K562 (cell line): ENCODE measurements around the gene PARD6A. TPM values are rescaled to one million over a fixed set of nuclear protein-coding genes. Genes with fewer than 3 reads are reported as not detected.
A peak's percentile ranks its signal among the peaks of the same experiment; 100 is the strongest.

ENCODE experiments used
- ATAC-seq: fragments of 200-7000 bp; cut with Tn5 transposase; 3 replicates; pipeline ENCODE4 v1.9.1; 2020; ENCODE audit warnings: moderate library complexity
- BruUV-seq: library from RNA; stranded (reverse); fragments of 400-500 nt; replicated peaks from 2 replicates; lab custom pipeline; 2021; lab: Mats Ljungman, UMichigan
- CTCF ChIA-PET: fragments of 300-600 bp; formaldehyde crosslinking; extraction: SDS; loops from one replicate; lab custom pipeline; 2021; ENCODE audit warnings: low intra/inter-chr PET ratio; lab: Yijun Ruan, JAX
- POLR2A ChIA-PET: fragments of 300-600, 350-650 bp; sonication (Branson Sonifier 250); formaldehyde crosslinking; extraction: SDS; loops from one replicate; lab custom pipeline; 2021; ENCODE audit warnings: antibody characterized with exemption, inconsistent platforms; lab: Yijun Ruan, JAX
- DNase-seq, 4 experiments: peaks; one replicate each; pipeline versions ENCODE4 v3.0.0 to v3.0.0-alpha.2; 2011 to 2018; ENCODE audit warnings: low spot score in 3 of 4, mixed read lengths in 3 of 4; ENCODE audit errors: extremely low read depth in 1 of 4
- FAIRE-seq: peaks from 2 replicates; lab custom pipeline; 2011; peaks lifted over from hg19 to GRCh38; lab: Jason Lieb, UNC
- H2AFZ ChIP-seq: 2 replicates; pipeline ENCODE4 v1.6.0; 2011; ENCODE audit warnings: low read depth, low read length, control low read depth, inconsistent platforms
- H3K27ac ChIP-seq: fragments of 200-600 bp; 3 replicates; pipeline ENCODE4 v1.8.0; 2011; ENCODE audit warnings: low read depth, mild to moderate bottlenecking, control low read depth, inconsistent platforms, low read length, moderate library complexity, mixed read lengths; ENCODE audit errors: extremely low read depth
- H3K27me3 ChIP-seq, 2 experiments: fragments of 300-600 bp in 1 of 2; 2 replicates in 1 of 2; 3 replicates in 1 of 2; pipeline versions ENCODE4 v1.6.0 to v1.8.0; 2011; ENCODE audit warnings: inconsistent platforms in 2 of 2, low read length in 2 of 2, mild to moderate bottlenecking in 1 of 2, mixed read lengths in 1 of 2, moderate library complexity in 1 of 2; ENCODE audit not compliant: control insufficient read depth in 2 of 2, insufficient read depth in 2 of 2
- H3K36me3 ChIP-seq: fragments of 300-600 bp; 3 replicates; pipeline ENCODE4 v1.8.0; 2011; ENCODE audit warnings: mild to moderate bottlenecking, low read length, inconsistent platforms; ENCODE audit not compliant: control insufficient read depth, insufficient read depth
- H3K4me1 ChIP-seq, 2 experiments: fragments of 200-600 bp in 1 of 2; replicated peaks in 1 of 2; 2 replicates in 1 of 2; 3 replicates in 1 of 2; pipeline versions ENCODE4 v1.5.1 to v1.8.0; 2011; ENCODE audit warnings: inconsistent platforms in 2 of 2, low read length in 2 of 2, mild to moderate bottlenecking in 1 of 2, mixed read lengths in 1 of 2, moderate library complexity in 1 of 2; ENCODE audit not compliant: control insufficient read depth in 2 of 2, insufficient read depth in 2 of 2
- H3K4me2 ChIP-seq: 2 replicates; pipeline ENCODE4 v1.6.1; 2011; ENCODE audit warnings: low read length, control low read depth, inconsistent platforms, mixed read lengths; ENCODE audit not compliant: insufficient read depth
- H3K4me3 ChIP-seq: fragments of 200-600 bp; sonication (generic), shearing (Covaris generic); 2 replicates; pipeline ENCODE4 v1.5.1; 2016; ENCODE audit warnings: control low read depth, inconsistent platforms
- H3K79me2 ChIP-seq: fragments of 200-600 bp; 3 replicates; pipeline ENCODE4 v1.8.0; 2011; ENCODE audit warnings: low read length, inconsistent platforms; ENCODE audit not compliant: control insufficient read depth, insufficient read depth
- H3K9ac ChIP-seq, 2 experiments: 2 replicates each; pipeline versions ENCODE4 v1.6.0 to v1.6.1; 2011; ENCODE audit warnings: low read depth in 2 of 2, low read length in 2 of 2, control low read depth in 1 of 2, inconsistent platforms in 1 of 2, mild to moderate bottlenecking in 1 of 2, mixed read lengths in 1 of 2; ENCODE audit not compliant: insufficient read depth in 1 of 2
- H3K9me1 ChIP-seq: one replicate; pipeline ENCODE4 v1.6.0; 2011; ENCODE audit warnings: inconsistent platforms, mild to moderate bottlenecking, low read length, moderate library complexity; ENCODE audit not compliant: control insufficient read depth, insufficient read depth
- H3K9me3 ChIP-seq: replicated peaks from 2 replicates; pipeline ENCODE4 v1.5.1; 2011; ENCODE audit warnings: low read depth, low read length, inconsistent platforms; ENCODE audit not compliant: control insufficient read depth, insufficient read depth
- H4K20me1 ChIP-seq: replicated peaks from 2 replicates; pipeline ENCODE4 v1.6.1; 2011; ENCODE audit warnings: low read length, inconsistent platforms, mixed read lengths; ENCODE audit not compliant: control insufficient read depth, insufficient read depth
- HDAC1 ChIP-seq, 2 experiments: fragments of 450-650 bp; IDR thresholded peaks; 2 replicates each; pipeline ENCODE4 v1.6.1; 2016 to 2017; ENCODE audit warnings: inconsistent platforms in 1 of 2, mild to moderate bottlenecking in 1 of 2, moderate library complexity in 1 of 2
- MCM2 ChIP-seq: fragments of 450-650 bp; IDR thresholded peaks from 2 replicates; pipeline ENCODE4 v1.6.1; 2017; ENCODE audit warnings: low read depth, mild to moderate bottlenecking
- POLR2G ChIP-seq: fragments of 200-400 bp; formaldehyde crosslinking; IDR thresholded peaks from 2 replicates; pipeline ENCODE4 v1.6.1; 2017; ENCODE audit warnings: low read depth, mild to moderate bottlenecking, antibody characterized with exemption, low read length, moderate library complexity
- RBM14 ChIP-seq: fragments of 200-400 bp; formaldehyde crosslinking; IDR thresholded peaks from 2 replicates; pipeline ENCODE4 v1.6.1; 2018; ENCODE audit warnings: low read depth, mild to moderate bottlenecking, low read length, moderate library complexity, borderline replicate concordance; ENCODE audit not compliant: insufficient read depth
- ZBTB7A ChIP-seq: IDR thresholded peaks from 2 replicates; pipeline ENCODE4 v1.6.1; 2011; ENCODE audit warnings: low read depth, mild to moderate bottlenecking, low read length, moderate library complexity, borderline replicate concordance; ENCODE audit not compliant: control insufficient read depth
- ZEB2 ChIP-seq: fragments of 450-650 bp; IDR thresholded peaks from 2 replicates; pipeline ENCODE4 v1.6.1; 2016
- ZNF175 ChIP-seq: fragments of 200-800 bp; sonication (Bioruptor generic); IDR thresholded peaks from 2 replicates; pipeline ENCODE4 v1.6.1; 2016; ENCODE audit warnings: low read depth, mild to moderate bottlenecking, missing genetic modification characterization, missing compliant biosample characterization
- WGBS: fragments of 100-300 bp; shearing (Covaris generic); methylation state at CpG from one replicate; pipeline ENCODE4 v1.1.6; 2016; ENCODE audit warnings: low coverage, mixed read lengths; ENCODE audit not compliant: insufficient coverage; ENCODE audit errors: missing lambda C conversion rate; 5-methylcytosine and 5-hydroxymethylcytosine counted together
- in situ Hi-C: fragments of 300-500 bp; cut with MboI; formaldehyde crosslinking; loops from 4 replicates; pipeline ENCODE4 v1.15.0; 2018; ENCODE audit warnings: inconsistent platforms, mixed read lengths
- intact Hi-C: fragments of 100-400 bp; cut with micrococcal nuclease; formaldehyde crosslinking; loops from 2 replicates; pipeline ENCODE4 v1.14.2; 2022
- polyA plus RNA-seq, 8 experiments: library from polyadenylated mRNA; depleted of rRNA in 4 of 8; stranded (reverse) in 5 of 8; unstranded in 3 of 8; fragments of >200 nt; fragmentation: Nextera tagmentation in 2 of 8; fragmentation: Illumina TruSeq in 1 of 8; extraction: Ambion mirVana in 2 of 8; extraction: Trizol in 1 of 8; gene quantifications; 2 replicates each; pipeline versions ENCODE4 v1.2.1 to v1.2.3, GENCODE V29; 2011 to 2014; ENCODE audit warnings: inconsistent platforms in 1 of 8, missing spikeins in 1 of 8
- total RNA-seq, 7 experiments: library from RNA; depleted of rRNA in 6 of 7; stranded (reverse); fragments of >200 nt in 6 of 7; fragmentation: Illumina TruSeq in 2 of 7; extraction: Trizol in 2 of 7; gene quantifications; 2 replicates each; pipeline versions ENCODE4 v1.2.1 to v1.2.3, GENCODE V29; 2011 to 2021; ENCODE audit warnings: low replicate concordance in 1 of 7
- TF ChIP-seq, protein P1 (sequence below): fragments of 450-650 bp; formaldehyde crosslinking; IDR thresholded peaks from 2 replicates; pipeline ENCODE4 v1.4.0; 2022; ENCODE audit warnings: missing genetic modification characterization

Gene PARD6A
- total and polyA plus RNA-seq, 9 of the 15 experiments (the other 6 are each of a cell fraction or from before 2014, with no cell fraction given): 0.04 to 2.0 (median 0.44) TPM

- ATAC-seq (no peak), FAIRE-seq (no peak)
- POLR2A ChIA-PET: no interaction called here
- H3K79me2 ChIP-seq: peaks cover 9% of the 10 kb centered on the region
- CTCF ChIA-PET: no interaction called here
- no peak overlapping the region for H3K27ac ChIP-seq
- no TSS peak for BruUV-seq
- H3K36me3 ChIP-seq: peaks cover 16% of the 10 kb centered on the region
- peaks cover 4 to 46% of the 10 kb centered on the region in 2 experiments for H3K4me1 ChIP-seq
- H3K9ac ChIP-seq: 0 out of 4 replicates have a peak overlapping the region, but pooled peaks of 1 of the 2 experiments have one; percentile 48
- H3K27me3 ChIP-seq: peaks cover 0 to 41% of the 10 kb centered on the region in 2 experiments; a peak in 2 of 5 replicates
- intact Hi-C loops: no loop called here
- H3K9me1 ChIP-seq: no peaks in the 10 kb centered on the region
- no peaks in the 10 kb centered on the region for H3K9me3 ChIP-seq
- TF ChIP-seq HDAC1 (IDR thresholded peaks at IDR 0.05) (no peak), POLR2G (peak; percentile 62)
- TF ChIP-seq, all 486 proteins: peak for 1
- WGBS: 44% methylated on average over 23 of the region's 30 CpGs
- H4K20me1 ChIP-seq: peaks cover 21% of the 10 kb centered on the region; the same call in 1 of the 2 replicates
- no peak overlapping the region for H3K4me2 ChIP-seq
- no peak overlapping the region for H3K4me3 ChIP-seq
- DNase-seq: no peak
- no peak overlapping the region for H2AFZ ChIP-seq
- in situ Hi-C loops: no loop called here
Measured at GRCh38 chr16:67654403-67654911, 6.3 kb upstream of the PARD6A start.

DNA sequence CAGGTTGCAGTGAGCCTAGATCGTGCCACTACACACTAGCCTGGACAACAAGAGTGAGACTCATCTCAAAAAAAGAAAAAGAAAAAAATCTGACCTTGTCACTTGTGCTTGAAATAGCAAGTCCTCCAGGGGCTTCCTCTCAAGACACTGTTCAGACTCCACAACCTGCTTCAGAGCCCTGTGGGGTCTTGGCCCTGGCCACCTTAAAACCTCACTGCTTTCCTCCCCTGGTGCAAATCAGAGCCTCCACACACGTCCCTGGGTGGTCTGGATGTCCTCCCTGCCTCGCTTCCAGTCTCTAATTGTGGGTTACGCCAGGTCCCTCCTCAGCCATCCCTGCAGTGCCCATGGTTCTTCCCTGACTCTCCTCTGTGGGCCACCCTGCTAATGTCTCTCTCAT, 5.4 kb upstream of the PARD6A start:
- Histone ChIP-seq H3K9me3 (no peaks in the 10 kb centered on the region), H3K4me2 (no peak overlapping the region), H3K79me2 (peaks cover 14% of the 10 kb centered on the region), H3K9me1 (no peaks in the 10 kb centered on the region), H3K36me3 (peaks cover 16% of the 10 kb centered on the region), H3K27ac (no peak overlapping the region), H3K9ac (peak overlapping the region in 1 of 2 experiments; percentile 22; a peak in 1 of 4 replicates), H2AFZ (no peak overlapping the region), H3K4me3 (no peak overlapping the region), H4K20me1 (peaks cover 21% of the 10 kb centered on the region; the same call in 1 of the 2 replicates), H3K27me3 (peaks cover 0 to 32% of the 10 kb centered on the region in 2 experiments; a peak in 2 of 5 replicates), H3K4me1 (peaks cover 4 to 49% of the 10 kb centered on the region in 2 experiments)
- FAIRE-seq: no peak
- TF ChIP-seq RBM14: no peak
- TF ChIP-seq ZEB2: no peak
- no peak for TF ChIP-seq ZNF175 (CRISPR knock-in tag)
- no peak for TF ChIP-seq MCM2
- TF ChIP-seq, protein P1, sequence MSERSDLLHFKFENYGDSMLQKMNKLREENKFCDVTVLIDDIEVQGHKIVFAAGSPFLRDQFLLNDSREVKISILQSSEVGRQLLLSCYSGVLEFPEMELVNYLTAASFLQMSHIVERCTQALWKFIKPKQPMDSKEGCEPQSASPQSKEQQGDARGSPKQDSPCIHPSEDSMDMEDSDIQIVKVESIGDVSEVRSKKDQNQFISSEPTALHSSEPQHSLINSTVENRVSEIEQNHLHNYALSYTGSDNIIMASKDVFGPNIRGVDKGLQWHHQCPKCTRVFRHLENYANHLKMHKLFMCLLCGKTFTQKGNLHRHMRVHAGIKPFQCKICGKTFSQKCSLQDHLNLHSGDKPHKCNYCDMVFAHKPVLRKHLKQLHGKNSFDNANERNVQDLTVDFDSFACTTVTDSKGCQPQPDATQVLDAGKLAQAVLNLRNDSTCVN (CRISPR knock-in tag): no peak
- no peak for TF ChIP-seq ZBTB7A
- CTCF ChIA-PET: no interaction called here
- no peak for DNase-seq
- in situ Hi-C loops: no loop called here
- POLR2A ChIA-PET: interaction anchor here (0.5 kb wide), 1 partner anchor 237 kb away, joined by 3 read pairs; no protein-coding TSS in a partner anchor
- no TSS peak for BruUV-seq
- no peak for ATAC-seq
- whole genome bisulfite sequencing: 32% methylated on average over 4 of the region's 4 CpGs
- intact Hi-C loops: no loop called here
